ENCODE results near the gene PDS5B. TPM values are rescaled to one million over a fixed set of nuclear protein-coding genes. Genes with fewer than 3 reads are reported as not detected.

PDS5B gene
- total RNA-seq, 1 experiment from 2014 or later: 26.5 TPM

- CTCF ChIA-PET: no interaction called here
- no TSS peak for BruUV-seq (replicated peaks)
- no peak for ATAC-seq
Measured at GRCh38 chr13:32791545-32792172, 205.4 kb downstream of the PDS5B start.

More at GRCh38 chr13:32791545-32792172, 205.4 kb downstream of the PDS5B start:
- no peak overlapping the region for H2AFZ ChIP-seq (ENCODE audit: low read depth, low read length, poor library complexity, severe bottlenecking)
- no peaks in the 10 kb centered on the region for H3K9me2 ChIP-seq (ENCODE audit: insufficient read depth)
- H4K20me1 ChIP-seq (ENCODE audit: insufficient read depth): no peaks in the 10 kb centered on the region
- no peak overlapping the region for H3K4me3 ChIP-seq (replicated peaks in 1 of 2; ENCODE audit: low read depth in 1 of 2, low read length in 2 of 2)
- no peaks in the 10 kb centered on the region for H3K36me3 ChIP-seq (ENCODE audit: control insufficient read depth in 1 of 2, insufficient read depth in 2 of 2, low read length in 2 of 2)
- H3K79me2 ChIP-seq (ENCODE audit: insufficient read depth, low read length): no peaks in the 10 kb centered on the region
- no peak overlapping the region for H3K4me2 ChIP-seq (ENCODE audit: low read length)
- RAD21 ChIA-PET (ENCODE audit: low non-redundant PET in 1 of 2, low total read pairs in 2 of 2, uncharacterized antibody in 2 of 2, unreplicated experiment in 2 of 2): no interaction called here
- no peaks in the 10 kb centered on the region for H3K27me3 ChIP-seq (ENCODE audit: insufficient read depth, low read length)
- no peaks in the 10 kb centered on the region for H3K9me3 ChIP-seq (ENCODE audit: control insufficient read depth in 1 of 2, insufficient read depth in 1 of 2, low read depth in 1 of 2, low read length in 2 of 2)
- intact Hi-C loops (cut with micrococcal nuclease): no loop called here
- no peak overlapping the region for H3K9ac ChIP-seq (ENCODE audit: low read length)
- no peak overlapping the region for H3K27ac ChIP-seq (ENCODE audit: low read depth, low read length)
- DNase-seq (ENCODE audit: low read depth, low spot score): no peak
- no peak for TF ChIP-seq MAX (IDR thresholded peaks at IDR 0.05)
- no peak for TF ChIP-seq ELF1 (IDR thresholded peaks at IDR 0.05; ENCODE audit: borderline replicate concordance, low read depth)
- TF ChIP-seq ZFX (IDR thresholded peaks at IDR 0.05): no peak
- no peak for TF ChIP-seq ATF3 (IDR thresholded peaks at IDR 0.05)
- no peak for TF ChIP-seq ZBTB33 (IDR thresholded peaks at IDR 0.05; ENCODE audit: extremely low read depth, insufficient replicate concordance, low read length)
- no peak for TF ChIP-seq POLR2A (IDR thresholded peaks at IDR 0.05; ENCODE audit: borderline replicate concordance, extremely low read depth, insufficient read depth, insufficient read length)
- no peak for TF ChIP-seq FOSL1 (IDR thresholded peaks at IDR 0.05; ENCODE audit: low read depth)
- no peak for TF ChIP-seq REST (IDR thresholded peaks at IDR 0.05; ENCODE audit: low read depth)
- TF ChIP-seq SRF (IDR thresholded peaks at IDR 0.05; ENCODE audit: low read depth): no peak
- no peak for TF ChIP-seq EZH2 (IDR thresholded peaks at IDR 0.05)
- TF ChIP-seq ZNF274 (IDR thresholded peaks at IDR 0.05; ENCODE audit: low read depth, low read length): no peak
- no peak for TF ChIP-seq YY1 (IDR thresholded peaks at IDR 0.05; ENCODE audit: extremely low read depth, insufficient replicate concordance, low read depth, low read length)
- no peak for TF ChIP-seq SIN3A (IDR thresholded peaks at IDR 0.05; ENCODE audit: low read depth)
- TF ChIP-seq RAD21 (IDR thresholded peaks at IDR 0.05; ENCODE audit: low read depth): no peak
- TF ChIP-seq TCF7L2 (IDR thresholded peaks at IDR 0.05; ENCODE audit: borderline replicate concordance, extremely low read depth, insufficient read depth, insufficient read length): no peak
- no peak for TF ChIP-seq CBX3 (IDR thresholded peaks at IDR 0.05; ENCODE audit: low read depth)
- no peak for TF ChIP-seq POLR2AphosphoS5 (IDR thresholded peaks at IDR 0.05; ENCODE audit: low read depth, low read length)
- TF ChIP-seq EZH2phosphoT487 (IDR thresholded peaks at IDR 0.05; ENCODE audit: borderline replicate concordance): no peak
- peaks cover 0 to 4% of the 10 kb centered on the region in 2 experiments; a peak in 1 of 4 replicates for H3K4me1 ChIP-seq (ENCODE audit: control insufficient read depth in 1 of 2, insufficient read depth in 2 of 2, low read length in 2 of 2)
- POLR2A ChIA-PET: no interaction called here

All from HCT116 (cell line).